HG03097 (cell line): Measurements from ENCODE around the gene RIPK4.
"Not testable (repeated sequence)": the region's sequence is repeated elsewhere in the genome, so short reads cannot be mapped to it uniquely, and the experiment has no call there.

Experiments used
- ATAC-seq: cut with Tn5 transposase; IDR thresholded peaks from one replicate; pipeline ENCODE4 v1.9.1; 2021; ENCODE audit not compliant: unreplicated experiment, low FRiP score

RIPK4 gene

GRCh38 chr21:41741253-41742072 is 25.4 kb downstream of the RIPK4 start:
- ATAC-seq: no peak

- ATAC-seq: no peak
Observed at GRCh38 chr21:41740604-41741252, 26.1 kb downstream of the RIPK4 start.

- no peak for ATAC-seq
Observed at GRCh38 chr21:41739936-41740335, 26.9 kb downstream of the RIPK4 start.

DNA sequence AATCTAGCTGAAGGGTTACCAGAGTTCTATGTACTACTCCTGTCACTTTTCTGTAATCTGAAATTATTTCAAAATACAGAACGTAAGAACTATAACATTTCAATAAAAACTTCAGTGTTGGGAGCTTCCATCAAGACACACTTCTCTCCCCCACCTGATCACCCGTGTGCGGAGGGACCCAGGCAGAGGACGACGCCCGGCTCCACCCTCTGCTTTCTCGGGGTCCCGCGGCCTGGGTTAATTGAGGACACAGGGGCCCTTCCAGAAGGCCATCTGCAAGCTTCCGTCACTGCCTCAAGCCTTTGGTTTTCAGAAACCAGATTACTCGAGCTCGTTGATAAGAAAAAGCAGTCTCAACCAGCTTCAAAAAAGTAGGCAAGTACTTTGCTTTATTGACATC is 27.8 kb downstream of the RIPK4 start:
- no peak for ATAC-seq

- no peak for ATAC-seq
Observed at GRCh38 chr21:41737651-41738324, 29.1 kb downstream of the RIPK4 start.

DNA sequence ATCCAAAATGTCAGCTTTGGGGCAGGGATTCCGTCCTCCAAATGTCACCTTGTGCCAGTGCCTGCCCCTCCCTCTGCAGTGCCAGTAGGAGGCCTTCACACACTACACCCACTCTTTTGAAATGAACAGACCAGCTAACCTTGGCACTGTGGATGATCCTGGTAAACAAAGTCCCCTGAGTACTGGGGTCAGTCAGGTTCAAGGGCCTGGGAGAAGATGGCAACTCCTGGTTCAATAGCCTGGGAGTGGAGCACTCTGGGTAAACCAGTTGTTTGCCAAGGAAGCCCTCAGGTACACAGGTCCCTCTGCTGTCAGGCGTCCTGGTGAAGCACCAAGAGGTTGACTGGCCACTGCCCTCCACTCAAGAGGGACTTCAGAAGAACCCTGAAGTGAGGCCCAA is 30.4 kb downstream of the RIPK4 start:
- no peak for ATAC-seq

GRCh38 chr21:41733951-41734689 is 32.7 kb downstream of the RIPK4 start:
- no peak for ATAC-seq

GRCh38 chr21:41731081-41731480 is 35.8 kb downstream of the RIPK4 start:
- no peak for ATAC-seq

GRCh38 chr21:41730367-41730765 is 36.5 kb downstream of the RIPK4 start:
- ATAC-seq: no peak

GRCh38 chr21:41729701-41730366 is 37.0 kb downstream of the RIPK4 start:
- no peak for ATAC-seq

DNA sequence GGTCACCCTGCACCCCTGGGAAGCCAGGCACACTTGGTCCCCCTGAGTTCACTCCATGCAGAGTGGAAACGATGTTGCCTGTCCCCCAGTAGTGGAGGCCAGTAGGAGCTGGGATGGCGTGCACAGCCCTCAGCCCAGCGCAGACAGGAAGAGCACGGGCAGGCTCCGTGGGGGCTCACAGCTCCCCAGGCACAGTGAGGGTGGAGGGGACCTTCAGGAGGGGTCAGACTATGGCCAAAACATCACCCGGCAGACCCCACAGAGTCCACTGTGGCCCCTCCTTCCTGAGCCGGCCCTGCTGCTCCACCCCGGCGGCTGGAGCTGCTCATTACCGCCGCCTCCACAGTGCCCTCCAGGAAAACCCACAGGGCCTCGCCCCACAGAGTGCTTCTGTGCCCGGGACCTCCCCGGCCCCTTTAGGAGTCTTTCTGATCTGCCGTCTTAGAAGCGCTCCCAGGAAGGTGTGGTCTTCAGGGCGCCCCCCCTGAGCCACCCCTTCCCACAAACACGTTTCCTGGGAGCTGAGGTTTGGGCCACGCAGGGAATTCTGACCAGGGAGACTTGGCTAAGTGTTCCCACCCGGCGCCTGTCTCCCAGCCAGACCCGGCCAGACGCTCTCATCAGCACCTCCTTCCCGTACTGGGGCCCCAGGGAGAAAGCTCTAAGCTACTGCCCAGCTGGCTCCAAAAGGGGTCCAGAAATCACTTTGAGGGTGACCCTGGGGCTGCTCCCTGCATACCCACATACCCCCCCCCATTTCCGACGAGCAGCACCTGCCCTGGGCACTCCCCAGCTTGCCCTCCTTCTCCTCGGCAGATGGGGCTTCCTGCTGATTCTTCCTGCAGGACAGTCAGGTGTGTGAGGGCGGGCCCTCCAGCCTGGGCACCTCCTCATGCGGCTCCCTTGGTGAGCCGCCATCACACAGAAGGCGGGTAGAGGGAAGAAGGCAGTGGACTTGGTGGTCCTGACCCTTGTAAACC is 38.8 kb downstream of the RIPK4 start:
- ATAC-seq: no peak

DNA sequence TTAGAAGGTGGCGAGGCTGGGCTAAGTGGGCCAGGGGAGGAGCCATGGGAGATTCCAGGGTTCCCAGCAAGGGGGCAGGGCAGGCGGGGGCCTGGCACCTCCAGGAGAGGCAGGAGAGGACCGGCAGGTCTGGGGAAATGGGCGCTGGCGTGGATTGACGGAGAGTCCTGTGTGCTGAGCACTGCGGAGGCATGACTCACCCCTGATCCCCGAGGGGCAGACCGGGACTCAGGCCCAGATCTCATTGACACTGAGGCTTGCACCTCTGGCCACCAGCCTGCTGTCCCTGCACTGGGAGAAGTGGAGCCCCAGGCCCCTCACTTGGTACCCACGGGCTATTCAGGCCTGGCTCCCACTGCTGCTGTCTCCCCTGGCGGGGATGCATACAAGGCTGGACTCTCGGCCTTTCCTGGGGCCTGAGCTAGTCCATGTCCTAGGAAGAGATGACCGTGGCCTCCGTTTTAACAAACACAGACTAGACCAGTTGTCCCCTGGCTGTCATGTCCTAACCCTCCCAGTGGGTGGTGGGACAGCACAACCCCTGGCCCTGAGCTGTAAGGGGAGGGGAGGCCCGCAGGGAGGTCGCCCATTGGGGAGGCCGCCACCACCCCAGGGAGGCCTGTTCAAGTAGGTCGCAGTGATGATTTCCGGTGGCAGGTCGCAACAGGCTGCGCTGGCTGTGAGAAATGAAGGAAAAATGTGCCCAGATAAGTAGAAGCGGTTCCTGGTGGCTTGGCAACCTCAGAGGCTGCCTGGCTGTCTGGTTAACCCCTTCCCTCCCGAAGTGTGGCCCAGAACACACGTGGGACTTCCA is 39.7 kb downstream of the RIPK4 start:
- ATAC-seq: no peak

DNA sequence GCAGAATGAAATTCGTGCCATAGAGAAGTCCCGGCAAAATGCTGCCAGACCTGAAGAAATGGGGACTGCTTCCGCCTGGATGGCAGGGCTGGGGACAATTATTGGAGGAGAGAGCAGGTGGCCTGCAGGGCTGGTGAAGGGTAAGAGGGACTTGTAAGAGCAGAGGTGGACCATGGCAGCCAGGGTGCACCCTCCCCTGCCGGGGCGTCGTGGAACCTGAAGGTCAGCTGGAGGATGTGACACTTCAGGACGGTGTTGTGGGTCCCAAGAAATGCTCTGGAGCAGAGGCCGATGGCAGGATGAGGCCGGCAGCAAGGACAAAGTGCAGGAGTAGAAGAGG is 40.3 kb downstream of the RIPK4 start:
- no peak for ATAC-seq

GRCh38 chr21:41726058-41726558 is 40.7 kb downstream of the RIPK4 start:
- ATAC-seq: no peak

DNA sequence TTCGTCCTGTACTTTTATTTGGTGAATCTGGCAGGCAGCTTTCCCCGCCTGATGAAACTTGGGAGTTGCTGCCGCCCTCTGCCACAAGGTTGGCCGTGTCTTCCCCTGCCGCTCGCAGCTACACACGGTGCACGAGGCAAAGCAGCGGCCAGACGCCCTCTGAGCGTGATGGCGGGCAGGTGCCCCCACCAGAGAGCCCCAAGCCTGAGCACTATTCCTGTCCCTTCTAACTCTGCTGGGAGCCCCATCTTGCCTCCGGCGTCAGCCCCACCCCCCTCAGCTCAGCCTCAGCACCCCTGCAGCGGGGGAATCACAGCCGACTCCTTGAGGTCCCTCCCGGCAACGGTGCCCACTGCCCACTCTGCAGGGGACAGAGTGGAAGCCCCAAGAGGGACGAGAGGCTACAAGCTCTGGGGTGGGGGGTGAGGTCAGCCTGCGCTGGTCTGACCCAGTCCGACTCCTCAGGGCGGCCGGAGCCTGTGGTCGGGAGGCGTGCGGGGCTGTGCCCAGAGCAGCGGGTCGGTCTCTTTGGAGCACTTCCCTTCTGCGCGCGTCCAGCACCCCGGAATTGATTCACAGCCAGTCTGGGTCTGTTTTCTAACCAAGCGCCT is 41.3 kb downstream of the RIPK4 start:
- no peak for ATAC-seq

- ATAC-seq: not testable (repeated sequence)
Observed at GRCh38 chr21:41723835-41724234, 43.0 kb downstream of the RIPK4 start.

DNA sequence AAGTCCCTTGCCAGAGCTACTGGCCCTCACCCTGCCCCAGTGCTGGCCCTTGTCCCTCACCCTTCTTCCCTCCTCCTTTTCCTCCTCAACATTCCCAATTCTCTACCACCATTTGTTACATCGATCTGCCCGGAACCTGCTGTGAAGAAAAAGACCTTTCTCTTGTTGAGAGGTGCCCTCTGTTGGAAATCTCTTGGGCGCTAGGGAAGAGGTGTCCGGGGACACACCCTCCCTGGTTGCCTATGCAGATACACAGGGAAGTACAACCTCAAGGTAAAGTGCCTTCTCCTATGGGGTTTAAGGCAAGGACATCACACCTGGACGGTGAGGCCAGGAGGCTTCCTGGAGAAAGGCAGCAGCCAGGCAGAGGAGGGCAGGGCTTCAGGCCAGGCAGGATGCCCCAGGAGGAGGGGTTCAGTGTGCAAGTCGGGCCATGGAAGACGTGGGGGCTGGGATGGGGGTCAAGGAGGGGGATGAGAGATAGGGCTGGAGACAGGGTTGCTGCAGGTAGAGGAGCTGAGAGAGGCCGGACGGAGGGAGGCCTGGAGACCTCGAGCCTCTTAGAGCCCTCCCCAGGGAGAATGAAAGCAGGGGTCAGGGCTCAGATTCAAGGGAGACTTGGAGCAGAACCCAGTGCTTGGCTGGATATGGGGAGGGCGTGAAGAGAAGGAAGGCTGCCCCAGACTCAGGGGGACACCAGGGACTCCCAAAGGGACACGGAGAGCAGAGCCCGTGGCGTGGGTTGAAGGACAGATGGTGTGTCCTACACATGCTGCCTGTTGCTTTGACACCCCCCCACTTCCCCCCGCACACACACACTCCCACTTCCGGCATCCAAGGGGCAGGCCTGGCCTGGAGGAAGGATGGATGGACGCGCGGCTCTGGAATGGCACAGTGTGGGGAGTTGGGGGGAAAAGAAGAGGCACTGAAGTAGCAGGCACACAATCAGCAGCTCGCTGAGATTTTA is 44.5 kb downstream of the RIPK4 start:
- ATAC-seq: no peak
